ENCODE measurements around the gene KIF5A. TPM values are rescaled to one million over a fixed set of nuclear protein-coding genes. Genes with fewer than 3 reads are reported as not detected.
"Not testable (repeated sequence)": the region's sequence is repeated elsewhere in the genome, so short reads cannot be mapped to it uniquely, and the experiment has no call there.

KIF5A gene
- total RNA-seq, 2 donors from 2014 or later: 2.3 to 4.5 TPM

DNA sequence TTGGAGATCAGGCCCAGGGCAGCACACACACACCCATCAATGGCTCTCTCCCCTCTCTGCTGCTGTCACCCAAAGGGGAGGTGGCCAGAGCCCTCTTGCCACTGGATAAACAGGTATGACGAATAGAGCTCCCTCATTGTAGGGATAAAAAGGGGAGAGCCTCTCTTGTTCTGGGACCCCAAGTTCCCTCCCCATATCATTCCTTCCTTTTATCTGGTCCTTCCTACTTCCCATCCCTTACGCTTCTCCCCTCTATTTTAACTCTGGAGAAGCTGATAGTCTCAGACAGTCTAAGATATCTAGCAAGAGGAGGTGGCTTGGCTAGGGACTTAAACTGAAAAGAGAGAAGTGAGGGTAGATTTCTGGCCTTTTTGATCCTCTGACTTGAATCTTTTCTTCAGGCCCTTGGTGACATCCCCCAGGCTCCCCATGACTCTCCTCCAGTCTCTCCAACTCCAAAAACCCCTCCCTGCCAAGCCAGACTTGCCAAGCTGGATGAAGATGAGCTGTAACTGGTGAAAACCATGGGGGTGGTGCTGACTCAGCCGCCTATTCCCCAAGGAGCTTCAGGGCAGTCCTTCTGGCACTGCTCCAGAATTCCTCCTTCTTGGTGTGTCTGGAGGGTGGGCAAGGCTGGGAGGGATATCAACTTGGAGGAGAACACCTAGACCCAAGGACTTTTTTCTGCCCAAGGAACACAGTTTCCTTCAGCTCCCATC lies 66.7 kb downstream of the KIF5A start:
- TF ChIP-seq, protein P1, sequence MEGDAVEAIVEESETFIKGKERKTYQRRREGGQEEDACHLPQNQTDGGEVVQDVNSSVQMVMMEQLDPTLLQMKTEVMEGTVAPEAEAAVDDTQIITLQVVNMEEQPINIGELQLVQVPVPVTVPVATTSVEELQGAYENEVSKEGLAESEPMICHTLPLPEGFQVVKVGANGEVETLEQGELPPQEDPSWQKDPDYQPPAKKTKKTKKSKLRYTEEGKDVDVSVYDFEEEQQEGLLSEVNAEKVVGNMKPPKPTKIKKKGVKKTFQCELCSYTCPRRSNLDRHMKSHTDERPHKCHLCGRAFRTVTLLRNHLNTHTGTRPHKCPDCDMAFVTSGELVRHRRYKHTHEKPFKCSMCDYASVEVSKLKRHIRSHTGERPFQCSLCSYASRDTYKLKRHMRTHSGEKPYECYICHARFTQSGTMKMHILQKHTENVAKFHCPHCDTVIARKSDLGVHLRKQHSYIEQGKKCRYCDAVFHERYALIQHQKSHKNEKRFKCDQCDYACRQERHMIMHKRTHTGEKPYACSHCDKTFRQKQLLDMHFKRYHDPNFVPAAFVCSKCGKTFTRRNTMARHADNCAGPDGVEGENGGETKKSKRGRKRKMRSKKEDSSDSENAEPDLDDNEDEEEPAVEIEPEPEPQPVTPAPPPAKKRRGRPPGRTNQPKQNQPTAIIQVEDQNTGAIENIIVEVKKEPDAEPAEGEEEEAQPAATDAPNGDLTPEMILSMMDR (conservative IDR thresholded peaks at IDR 0.05): no peak
- H3K9ac ChIP-seq (ENCODE audit: extremely low read depth, low read length, poor library complexity, severe bottlenecking): no peak overlapping the region
- peaks cover 16% of the 10 kb centered on the region for H3K4me1 Mint-ChIP-seq
- no peaks in the 10 kb centered on the region for H3K4me1 ChIP-seq (ENCODE audit: control insufficient read depth, insufficient read depth, low read length)
- H3K36me3 ChIP-seq (ENCODE audit: control insufficient read depth, insufficient read depth, low read length): peaks cover 7% of the 10 kb centered on the region
- WGBS, 2 experiments (ENCODE audit: insufficient coverage in 1 of 2, insufficient read length in 1 of 2): 80 to 96% methylated on average over 1 to 3 of the region's 3 CpGs
- H3K4me3 Mint-ChIP-seq: no peak overlapping the region
- DNase-seq: no peak
- H3K36me3 Mint-ChIP-seq (ENCODE audit: low read depth): peaks cover 18% of the 10 kb centered on the region
- H3K9me3 ChIP-seq (ENCODE audit: control insufficient read depth, low read length): no peaks in the 10 kb centered on the region
- H3K9me3 Mint-ChIP-seq: no peaks in the 10 kb centered on the region
- H3K27ac Mint-ChIP-seq: no peak overlapping the region
- peaks cover 95% of the 10 kb centered on the region for H3K27me3 Mint-ChIP-seq (ENCODE audit: insufficient read depth)
- H3K27ac ChIP-seq (ENCODE audit: low read depth, low read length): no peak overlapping the region
- peaks cover 68% of the 10 kb centered on the region for H3K27me3 ChIP-seq (ENCODE audit: control insufficient read depth, insufficient read depth, low read length, poor library complexity, severe bottlenecking)
- no peak overlapping the region for H3K4me3 ChIP-seq (ENCODE audit: low read length)

DNA sequence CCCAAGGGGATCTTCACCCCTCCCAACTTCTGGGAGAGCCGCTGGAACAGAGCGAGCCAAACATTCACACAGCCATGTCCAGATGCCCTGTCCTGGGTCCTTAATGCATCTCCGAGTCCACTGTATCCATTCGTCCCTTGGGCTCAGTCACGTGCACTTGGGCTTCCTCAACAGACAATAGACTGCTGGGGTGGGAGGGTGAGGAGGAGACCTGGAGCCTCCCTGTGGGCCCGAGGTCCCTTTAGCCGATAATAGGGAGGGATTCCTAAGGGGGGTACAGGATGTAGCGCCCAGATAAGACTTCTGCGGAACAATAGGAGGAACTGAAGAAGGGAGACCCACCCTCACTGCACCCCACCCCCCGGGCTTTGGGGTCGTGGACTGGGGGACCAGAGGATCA lies 68.1 kb downstream of the KIF5A start:
- Histone ChIP-seq H3K36me3 (ENCODE audit: control insufficient read depth, insufficient read depth, low read length) (peaks cover 7% of the 10 kb centered on the region), H3K9me3 (ENCODE audit: control insufficient read depth, low read length) (no peaks in the 10 kb centered on the region), H3K27ac (ENCODE audit: low read depth, low read length) (no peak overlapping the region), H3K27me3 (ENCODE audit: control insufficient read depth, insufficient read depth, low read length, poor library complexity, severe bottlenecking) (peaks cover 75% of the 10 kb centered on the region), H3K4me1 (ENCODE audit: control insufficient read depth, insufficient read depth, low read length) (no peaks in the 10 kb centered on the region), H3K9ac (ENCODE audit: extremely low read depth, low read length, poor library complexity, severe bottlenecking) (no peak overlapping the region), H3K4me3 (ENCODE audit: low read length) (no peak overlapping the region)
- peaks cover 97% of the 10 kb centered on the region for H3K27me3 Mint-ChIP-seq (ENCODE audit: insufficient read depth)
- H3K36me3 Mint-ChIP-seq (ENCODE audit: low read depth): peaks cover 18% of the 10 kb centered on the region
- H3K4me1 Mint-ChIP-seq: peaks cover 25% of the 10 kb centered on the region
- H3K9me3 Mint-ChIP-seq: no peaks in the 10 kb centered on the region
- no peak overlapping the region for H3K4me3 Mint-ChIP-seq
- no peak overlapping the region for H3K27ac Mint-ChIP-seq
- DNase-seq: no peak
- 66 to 81% methylated on average over 5 to 9 of the region's 11 CpGs for WGBS, 2 experiments (ENCODE audit: insufficient coverage in 1 of 2, insufficient read length in 1 of 2)
- TF ChIP-seq, protein P1 (conservative IDR thresholded peaks at IDR 0.05): no peak

DNA sequence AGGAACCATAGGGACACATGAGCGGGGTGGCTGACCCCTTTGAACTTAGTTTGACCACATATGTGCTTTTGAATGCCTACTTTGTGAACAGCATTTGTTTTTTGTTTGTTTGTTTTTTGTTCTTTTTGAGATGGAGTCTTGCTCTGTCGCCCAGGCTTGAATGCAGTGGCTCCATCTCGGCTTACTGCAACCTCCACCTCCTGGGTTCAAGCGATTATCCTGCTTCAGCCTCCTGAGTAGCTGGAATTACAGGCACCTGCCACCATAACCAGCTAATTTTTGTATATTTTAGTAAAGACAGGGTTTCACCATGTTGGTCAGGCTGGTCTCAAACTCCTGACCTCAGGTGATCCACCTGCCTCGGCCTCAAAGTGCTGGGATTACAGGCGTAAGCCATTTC lies 68.6 kb downstream of the KIF5A start:
- H3K4me3 ChIP-seq (ENCODE audit: low read length); H3K9ac ChIP-seq (ENCODE audit: extremely low read depth, low read length, poor library complexity, severe bottlenecking); H3K27ac ChIP-seq (ENCODE audit: low read depth, low read length); H3K4me3 Mint-ChIP-seq; H3K4me1 ChIP-seq (ENCODE audit: control insufficient read depth, insufficient read depth, low read length); H3K27ac Mint-ChIP-seq; H3K36me3 ChIP-seq (ENCODE audit: control insufficient read depth, insufficient read depth, low read length); DNase-seq; H3K9me3 ChIP-seq (ENCODE audit: control insufficient read depth, low read length); H3K9me3 Mint-ChIP-seq: not testable (repeated sequence)
- peaks cover 80% of the 10 kb centered on the region for H3K27me3 ChIP-seq (ENCODE audit: control insufficient read depth, insufficient read depth, low read length, poor library complexity, severe bottlenecking)
- 88 to 100% methylated on average over 4 to 6 of the region's 6 CpGs for WGBS, 2 experiments (ENCODE audit: insufficient coverage in 1 of 2, insufficient read length in 1 of 2)
- peaks cover 97% of the 10 kb centered on the region for H3K27me3 Mint-ChIP-seq (ENCODE audit: insufficient read depth)
- H3K36me3 Mint-ChIP-seq (ENCODE audit: low read depth): peaks cover 18% of the 10 kb centered on the region
- H3K4me1 Mint-ChIP-seq: peaks cover 25% of the 10 kb centered on the region

All from endodermal cell (in vitro differentiated cells).